PFSK-1 (cell line): Measurements from ENCODE around the gene DUSP28.

Experiments
- POLR2AphosphoS5 ChIP-seq: IDR thresholded peaks from 2 replicates; pipeline ENCODE4 v1.6.1; 2012; ENCODE audit warnings: low read depth, mild to moderate bottlenecking, control low read depth, low read length, moderate library complexity
- TF ChIP-seq, protein P1 (sequence below), 2 experiments: IDR thresholded peaks; 2 replicates each; pipeline versions ENCODE4 v1.6.1 to v1.8.0; 2011 to 2012; ENCODE audit warnings: low read depth in 2 of 2, low read length in 2 of 2, control low read depth in 1 of 2, inconsistent platforms in 1 of 2, mild to moderate bottlenecking in 1 of 2, moderate library complexity in 1 of 2; ENCODE audit not compliant: insufficient read depth in 1 of 2

DNA sequence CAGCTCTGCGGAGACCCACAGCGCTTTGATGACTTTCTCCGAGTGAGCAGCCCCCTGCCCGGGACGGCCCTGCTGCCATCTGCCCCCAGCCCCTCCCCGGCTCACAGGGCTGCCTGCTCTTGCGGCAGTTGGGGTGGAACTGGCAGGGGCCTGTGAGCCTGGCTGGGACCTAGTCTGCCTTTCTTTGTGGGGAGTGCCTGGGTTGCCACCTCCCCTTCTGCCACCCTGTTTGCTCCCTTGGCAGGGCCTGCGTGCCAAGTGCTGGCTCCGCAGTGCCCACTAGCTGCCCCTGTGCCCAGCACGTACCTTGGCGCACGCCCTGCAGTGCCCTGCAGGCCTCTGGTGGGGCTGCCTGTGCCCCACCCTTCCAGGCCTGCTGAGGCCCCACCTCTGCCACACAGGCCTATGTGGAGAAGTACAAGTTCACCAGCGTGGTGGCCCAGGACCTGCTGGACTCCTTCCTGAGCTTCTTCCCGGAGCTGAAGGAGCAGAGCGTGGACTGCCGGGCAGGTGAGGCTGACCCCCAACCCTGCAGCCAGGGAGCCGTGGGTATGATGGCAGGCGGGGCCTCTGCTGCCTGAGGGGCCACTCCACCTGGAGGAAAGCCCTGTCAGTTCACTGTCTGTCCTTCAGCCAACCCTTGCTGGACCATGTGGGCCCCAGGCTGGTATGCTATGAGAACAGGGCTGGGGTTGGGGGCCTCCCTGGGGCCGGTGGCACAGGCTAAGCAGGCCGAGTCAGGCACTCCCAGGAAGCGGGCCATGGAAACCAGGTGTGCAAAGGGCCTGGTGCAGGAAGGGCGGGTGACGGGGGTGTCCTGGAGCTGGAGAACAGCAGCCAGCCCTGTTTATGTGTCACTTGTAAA, 15.2 kb downstream of the DUSP28 start:
- TF ChIP-seq, protein P1, sequence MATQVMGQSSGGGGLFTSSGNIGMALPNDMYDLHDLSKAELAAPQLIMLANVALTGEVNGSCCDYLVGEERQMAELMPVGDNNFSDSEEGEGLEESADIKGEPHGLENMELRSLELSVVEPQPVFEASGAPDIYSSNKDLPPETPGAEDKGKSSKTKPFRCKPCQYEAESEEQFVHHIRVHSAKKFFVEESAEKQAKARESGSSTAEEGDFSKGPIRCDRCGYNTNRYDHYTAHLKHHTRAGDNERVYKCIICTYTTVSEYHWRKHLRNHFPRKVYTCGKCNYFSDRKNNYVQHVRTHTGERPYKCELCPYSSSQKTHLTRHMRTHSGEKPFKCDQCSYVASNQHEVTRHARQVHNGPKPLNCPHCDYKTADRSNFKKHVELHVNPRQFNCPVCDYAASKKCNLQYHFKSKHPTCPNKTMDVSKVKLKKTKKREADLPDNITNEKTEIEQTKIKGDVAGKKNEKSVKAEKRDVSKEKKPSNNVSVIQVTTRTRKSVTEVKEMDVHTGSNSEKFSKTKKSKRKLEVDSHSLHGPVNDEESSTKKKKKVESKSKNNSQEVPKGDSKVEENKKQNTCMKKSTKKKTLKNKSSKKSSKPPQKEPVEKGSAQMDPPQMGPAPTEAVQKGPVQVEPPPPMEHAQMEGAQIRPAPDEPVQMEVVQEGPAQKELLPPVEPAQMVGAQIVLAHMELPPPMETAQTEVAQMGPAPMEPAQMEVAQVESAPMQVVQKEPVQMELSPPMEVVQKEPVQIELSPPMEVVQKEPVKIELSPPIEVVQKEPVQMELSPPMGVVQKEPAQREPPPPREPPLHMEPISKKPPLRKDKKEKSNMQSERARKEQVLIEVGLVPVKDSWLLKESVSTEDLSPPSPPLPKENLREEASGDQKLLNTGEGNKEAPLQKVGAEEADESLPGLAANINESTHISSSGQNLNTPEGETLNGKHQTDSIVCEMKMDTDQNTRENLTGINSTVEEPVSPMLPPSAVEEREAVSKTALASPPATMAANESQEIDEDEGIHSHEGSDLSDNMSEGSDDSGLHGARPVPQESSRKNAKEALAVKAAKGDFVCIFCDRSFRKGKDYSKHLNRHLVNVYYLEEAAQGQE (IDR thresholded peaks at IDR 0.05; ENCODE audit: insufficient read depth in 1 of 2, low read depth in 2 of 2, low read length in 2 of 2) = no peak
- TF ChIP-seq POLR2AphosphoS5 = no peak
